Glomerular visceral epithelial cell (primary cell): ENCODE data around the gene NR1D2.
"Not testable (repeated sequence)": the region's sequence is repeated elsewhere in the genome, so short reads cannot be mapped to it uniquely, and the experiment has no call there.

ENCODE experiments used
- DNase-seq: peaks from one replicate; pipeline ENCODE4 v3.0.0-alpha.2; 2016; ENCODE audit errors: extremely low spot score

Gene NR1D2

GRCh38 chr3:24004171-24004938 is 59.3 kb downstream of the NR1D2 start:
- no peak for DNase-seq

DNA sequence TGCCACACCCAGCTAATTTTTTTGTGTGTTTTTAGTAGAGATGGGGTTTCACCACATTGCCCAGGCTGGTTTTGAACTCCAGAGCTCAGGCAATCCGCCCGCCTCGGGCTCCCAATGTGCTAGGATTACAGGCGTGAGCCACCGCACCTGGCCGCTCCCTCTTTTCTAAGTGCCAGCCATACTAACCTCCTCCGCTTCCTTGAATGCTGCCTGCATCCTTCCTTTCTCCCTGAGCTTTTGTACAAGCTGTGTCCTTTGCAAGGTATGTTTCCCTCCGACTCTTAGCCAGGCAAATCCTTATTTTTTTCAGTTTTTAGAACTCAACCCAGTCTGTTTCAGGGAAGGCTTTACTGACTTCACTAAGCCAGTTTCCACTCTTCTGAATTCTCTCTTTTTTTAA is 60.6 kb downstream of the NR1D2 start:
- no peak for DNase-seq

DNA sequence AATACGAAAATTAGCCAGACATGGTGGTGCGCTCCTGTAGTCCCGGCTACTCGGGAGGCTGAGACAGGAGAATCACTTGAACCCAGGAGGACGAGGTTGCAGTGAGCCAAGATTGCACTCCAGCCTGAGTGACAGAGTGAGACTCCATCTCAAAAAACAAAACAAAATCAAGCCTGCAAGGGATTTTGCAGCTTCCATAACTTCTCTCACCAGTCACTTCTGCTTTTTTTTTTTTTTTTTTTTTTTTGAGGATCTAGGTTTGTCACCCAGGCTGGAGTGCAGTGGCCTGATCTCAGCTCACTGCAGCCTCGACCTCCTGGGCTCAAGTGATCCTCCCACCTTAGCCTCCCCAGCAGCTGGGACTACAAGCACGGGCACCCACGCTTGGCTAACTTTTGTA is 65.7 kb downstream of the NR1D2 start:
- not testable (repeated sequence) for DNase-seq

DNA sequence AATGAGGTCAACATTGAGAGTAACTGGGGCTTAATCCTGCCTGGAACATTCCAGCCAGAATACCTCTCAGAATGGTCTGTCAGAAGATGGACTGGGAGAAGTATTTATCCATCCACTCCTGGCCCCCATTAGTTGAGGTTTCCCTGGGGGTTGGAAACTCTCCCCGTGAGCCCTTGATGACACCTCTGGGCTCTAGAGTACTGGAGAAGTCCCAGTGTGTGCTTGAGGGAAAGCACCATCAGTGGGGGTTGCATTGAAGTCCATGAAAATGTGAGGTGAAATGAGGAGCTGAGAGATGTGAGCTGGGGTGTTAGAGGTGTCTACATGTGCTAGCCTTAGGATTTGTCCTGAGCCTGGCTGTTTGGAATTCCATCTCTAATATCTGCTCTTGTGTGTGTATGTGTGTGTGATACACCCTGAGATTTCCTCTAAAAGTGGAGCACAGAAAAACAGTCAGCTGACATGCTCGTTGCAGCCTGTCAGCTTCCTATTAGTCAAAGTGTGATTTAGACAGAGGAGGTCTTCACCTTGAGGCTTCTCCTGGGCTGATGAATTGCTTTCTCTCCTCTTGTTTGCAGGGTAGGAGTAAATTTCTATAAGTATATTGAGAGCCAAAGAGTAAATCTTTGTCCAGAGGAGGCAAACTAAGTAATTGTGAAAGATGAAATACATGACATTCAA is 67.6 kb downstream of the NR1D2 start:
- no peak for DNase-seq

- no peak for DNase-seq
Observed at GRCh38 chr3:24017305-24017704, 72.2 kb downstream of the NR1D2 start.

DNA sequence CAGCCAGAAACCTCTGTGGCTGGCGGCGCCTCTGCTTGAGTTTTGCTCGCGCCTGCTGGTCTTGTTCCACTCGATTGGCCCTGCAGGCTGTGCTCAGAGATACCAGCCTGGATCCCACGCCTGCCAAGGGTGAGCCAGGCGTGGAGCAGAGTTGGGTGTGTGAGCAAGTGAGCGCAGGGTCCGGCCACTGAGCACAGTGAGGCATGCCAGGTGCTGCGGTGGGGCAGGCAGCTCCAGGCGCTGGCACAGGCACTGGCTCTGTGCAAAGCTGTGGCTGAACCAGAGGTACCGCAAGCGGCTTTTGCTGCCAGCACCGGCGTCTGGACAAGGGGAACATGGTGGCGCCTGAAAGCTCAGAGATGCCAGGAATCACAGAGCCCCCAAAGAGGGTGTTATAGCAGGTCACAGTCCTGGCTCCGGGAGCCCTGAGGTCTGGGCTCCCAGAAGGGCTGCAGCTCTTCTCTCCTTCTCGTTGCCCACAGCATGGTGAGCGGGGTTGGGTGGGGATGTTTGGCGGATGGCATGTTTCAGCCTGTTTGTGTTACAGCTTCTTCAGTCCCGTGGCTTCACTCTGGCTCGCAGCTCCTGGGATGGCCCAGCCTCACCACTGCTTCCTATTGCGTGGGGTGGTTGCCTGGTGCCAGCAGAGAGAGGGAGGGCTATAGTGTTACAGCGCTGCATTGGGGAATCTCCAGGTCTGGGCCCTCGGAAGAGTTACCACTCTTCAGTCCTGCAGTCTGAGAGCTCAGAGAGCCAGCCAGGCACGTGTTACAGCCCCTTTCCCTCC is 73.9 kb downstream of the NR1D2 start:
- no peak for DNase-seq

DNA sequence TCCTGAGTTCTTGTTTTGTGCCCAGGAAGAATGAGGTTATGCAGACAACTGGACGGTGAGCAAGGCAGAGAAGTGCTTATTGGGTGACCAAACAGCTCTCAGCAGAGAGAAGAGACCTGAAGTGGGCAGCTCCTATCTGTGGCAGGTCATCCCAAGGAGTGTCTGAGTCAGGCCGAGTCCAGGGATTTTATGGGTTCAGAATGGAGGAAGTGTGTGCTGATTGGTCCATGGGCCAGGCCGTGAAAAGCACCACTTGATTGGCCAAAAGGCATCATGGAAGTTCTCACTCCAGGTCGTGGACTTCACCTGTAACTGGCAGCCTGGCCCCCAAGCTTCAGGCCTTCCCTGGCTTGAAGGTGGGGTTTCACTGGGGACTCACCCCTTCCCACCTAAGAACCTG is 74.5 kb downstream of the NR1D2 start:
- no peak for DNase-seq

- DNase-seq, result no peak
Observed at GRCh38 chr3:24020036-24020691, 75.1 kb downstream of the NR1D2 start.

- DNase-seq, result no peak
Observed at GRCh38 chr3:24023197-24023596, 78.1 kb downstream of the NR1D2 start.

DNA sequence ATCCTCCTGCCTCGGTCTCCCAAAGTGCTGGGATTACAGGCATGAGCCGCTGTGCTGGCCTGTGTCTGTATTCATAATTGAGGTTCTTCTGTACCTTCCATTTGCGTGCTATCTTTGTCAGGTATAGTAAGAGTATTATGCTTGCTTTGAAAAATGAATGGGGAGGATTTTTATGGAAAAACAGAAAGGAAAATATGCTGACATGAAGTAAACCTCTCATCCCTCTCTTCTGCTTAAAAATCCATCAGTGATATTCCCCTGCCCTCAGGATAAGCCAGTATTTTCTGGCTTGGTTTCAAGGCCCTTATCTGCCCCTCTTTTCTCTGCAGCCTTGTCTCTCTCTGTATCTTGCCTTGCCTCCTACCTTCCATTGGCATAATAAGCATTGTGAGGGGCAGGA is 80.7 kb downstream of the NR1D2 start:
- DNase-seq, result no peak

GRCh38 chr3:24026665-24027064 is 81.6 kb downstream of the NR1D2 start:
- not testable (repeated sequence) for DNase-seq

DNA sequence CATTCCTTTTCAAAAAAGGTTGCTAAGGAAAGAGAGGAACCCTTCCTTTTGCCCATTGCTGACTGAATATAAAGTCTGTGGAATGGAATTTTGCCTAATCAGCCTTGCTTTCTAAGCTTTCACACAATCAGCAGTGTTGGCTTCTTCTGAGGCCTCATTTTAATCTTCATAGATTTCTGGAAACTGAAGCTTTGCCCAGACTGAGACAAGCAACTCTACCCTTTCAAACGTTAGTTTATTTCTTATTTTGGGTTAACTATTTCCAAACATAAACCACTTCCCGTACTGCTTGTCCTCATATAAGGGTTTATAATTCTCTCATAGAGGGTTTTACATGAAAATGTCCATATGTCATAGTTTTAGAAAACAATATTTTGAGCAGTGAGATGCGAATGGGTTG is 82.9 kb downstream of the NR1D2 start:
- no peak for DNase-seq
